ENCODE results near the gene TTC21A.

Gene TTC21A

GRCh38 chr3:39150148-39150802, 42.8 kb downstream of the TTC21A start:
- H3K27ac ChIP-seq, result peak overlapping the region; percentile 92
- no peak for TF ChIP-seq ZFX (IDR thresholded peaks at IDR 0.05)

- H3K27ac ChIP-seq, result peak overlapping the region; percentile 92
- no peak for TF ChIP-seq ZFX (IDR thresholded peaks at IDR 0.05)
- no peak for TF ChIP-seq CTCF (conservative IDR thresholded peaks at IDR 0.05)
Measured at GRCh38 chr3:39150803-39151631, 43.5 kb downstream of the TTC21A start.

GRCh38 chr3:39153977-39154279, 46.4 kb downstream of the TTC21A start:
- no peak for TF ChIP-seq CTCF (conservative IDR thresholded peaks at IDR 0.05)
- TF ChIP-seq ZFX (IDR thresholded peaks at IDR 0.05), result no peak
- H3K27ac ChIP-seq, result peak overlapping the region; percentile 92

- H3K27ac ChIP-seq, result peak overlapping the region; percentile 92
- TF ChIP-seq CTCF (conservative IDR thresholded peaks at IDR 0.05), result no peak
- TF ChIP-seq ZFX (IDR thresholded peaks at IDR 0.05), result no peak
Measured at GRCh38 chr3:39154280-39155021, 47.0 kb downstream of the TTC21A start.

GRCh38 chr3:39156421-39156820, 48.9 kb downstream of the TTC21A start:
- H3K27ac ChIP-seq, result no peak overlapping the region
- no peak for TF ChIP-seq CTCF (conservative IDR thresholded peaks at IDR 0.05)
- TF ChIP-seq ZFX (IDR thresholded peaks at IDR 0.05), result no peak

- TF ChIP-seq ZFX (IDR thresholded peaks at IDR 0.05) (no peak), CTCF (conservative IDR thresholded peaks at IDR 0.05) (no peak)
- H3K27ac ChIP-seq, result no peak overlapping the region
Measured at GRCh38 chr3:39157359-39157758, 49.9 kb downstream of the TTC21A start.

- H3K27ac ChIP-seq, result no peak overlapping the region
- TF ChIP-seq ZFX (IDR thresholded peaks at IDR 0.05), result no peak
- TF ChIP-seq CTCF (conservative IDR thresholded peaks at IDR 0.05), result no peak
Measured at GRCh38 chr3:39158148-39158715, 50.8 kb downstream of the TTC21A start.

Data from C4-2B (cell line).